Upper lobe of left lung (tissue), 4 donors: Measurements from ENCODE around the gene ZNG1F.
"Not testable (repeated sequence)": the region's sequence is repeated elsewhere in the genome, so short reads cannot be mapped to it uniquely, and the experiment has no call there.

ENCODE experiments used
- POLR2A ChIP-seq, 4 donors: fragments of 450-650 bp; IDR thresholded peaks; one replicate each; pipeline ENCODE4 v1.5.1; 2016 to 2017; ENCODE audit warnings: antibody characterized with exemption in 4 of 4, mild to moderate bottlenecking in 2 of 4
- TF ChIP-seq, protein P1 (sequence below), 6 experiments: fragments of 450-650 bp in 4 of 6; fragments of 200-600 bp in 2 of 6; sonication (generic) in 2 of 6; IDR thresholded peaks; one replicate each; pipeline ENCODE4 v1.5.1; 2016 to 2019; ENCODE audit warnings: antibody characterized with exemption in 6 of 6

- TF ChIP-seq POLR2A (IDR thresholded peaks at IDR 0.05), result not testable (repeated sequence)
- TF ChIP-seq, protein P1, sequence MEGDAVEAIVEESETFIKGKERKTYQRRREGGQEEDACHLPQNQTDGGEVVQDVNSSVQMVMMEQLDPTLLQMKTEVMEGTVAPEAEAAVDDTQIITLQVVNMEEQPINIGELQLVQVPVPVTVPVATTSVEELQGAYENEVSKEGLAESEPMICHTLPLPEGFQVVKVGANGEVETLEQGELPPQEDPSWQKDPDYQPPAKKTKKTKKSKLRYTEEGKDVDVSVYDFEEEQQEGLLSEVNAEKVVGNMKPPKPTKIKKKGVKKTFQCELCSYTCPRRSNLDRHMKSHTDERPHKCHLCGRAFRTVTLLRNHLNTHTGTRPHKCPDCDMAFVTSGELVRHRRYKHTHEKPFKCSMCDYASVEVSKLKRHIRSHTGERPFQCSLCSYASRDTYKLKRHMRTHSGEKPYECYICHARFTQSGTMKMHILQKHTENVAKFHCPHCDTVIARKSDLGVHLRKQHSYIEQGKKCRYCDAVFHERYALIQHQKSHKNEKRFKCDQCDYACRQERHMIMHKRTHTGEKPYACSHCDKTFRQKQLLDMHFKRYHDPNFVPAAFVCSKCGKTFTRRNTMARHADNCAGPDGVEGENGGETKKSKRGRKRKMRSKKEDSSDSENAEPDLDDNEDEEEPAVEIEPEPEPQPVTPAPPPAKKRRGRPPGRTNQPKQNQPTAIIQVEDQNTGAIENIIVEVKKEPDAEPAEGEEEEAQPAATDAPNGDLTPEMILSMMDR (IDR thresholded peaks at IDR 0.05), result not testable (repeated sequence)
Measured at GRCh38 chr9:41100508-41100907, 88.6 kb downstream of the ZNG1F start.
